Fibroblast of mammary gland (primary cell): ENCODE results near the gene NUDT16L1.
A peak's percentile ranks its signal among the peaks of the same experiment; 100 is the strongest.
"Not testable (repeated sequence)": the region's sequence is repeated elsewhere in the genome, so short reads cannot be mapped to it uniquely, and the experiment has no call there.

Experiments used
- DNase-seq: peaks from one replicate; pipeline ENCODE4 v3.0.0-alpha.2; 2010; ENCODE audit warnings: low read depth
- H3K4me3 ChIP-seq: 2 replicates; pipeline ENCODE4 v1.5.1; 2011; ENCODE audit warnings: low read depth, mild to moderate bottlenecking, low read length, moderate library complexity; ENCODE audit not compliant: control insufficient read depth
- CTCF ChIP-seq: conservative IDR thresholded peaks from 2 replicates; pipeline ENCODE4 v1.5.1; 2011; ENCODE audit warnings: low read depth, low read length, inconsistent platforms; ENCODE audit not compliant: control insufficient read depth, insufficient read depth

NUDT16L1 gene

GRCh38 chr16:4733211-4733742, 39.9 kb downstream of the NUDT16L1 start:
- no peak for DNase-seq
- no peak for TF ChIP-seq CTCF
- H3K4me3 ChIP-seq, result peak overlapping the region; percentile 86

DNA sequence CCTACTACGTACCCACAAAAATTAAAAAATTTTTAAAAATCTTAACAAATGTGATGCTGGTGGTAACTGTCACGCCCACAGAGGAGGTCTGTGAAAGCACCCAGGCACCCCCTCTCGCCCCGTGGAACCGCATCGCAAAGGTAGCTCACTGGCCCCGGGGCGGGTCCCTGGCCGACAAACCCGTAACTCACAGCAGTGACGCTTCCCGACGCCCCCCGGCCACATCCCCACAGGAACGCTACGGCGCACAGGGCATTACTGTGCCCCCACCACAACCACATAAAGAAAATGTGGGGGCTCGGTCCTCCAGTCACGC, 40.3 kb downstream of the NUDT16L1 start:
- TF ChIP-seq CTCF, result no peak
- H3K4me3 ChIP-seq, result peak overlapping the region; percentile 86
- no peak for DNase-seq

- DNase-seq, result peak; percentile 96
- H3K4me3 ChIP-seq, result peak within 1 kb of the TSS; percentile 86
- TF ChIP-seq CTCF, result no peak
Observed at GRCh38 chr16:4734063-4734729, 40.8 kb downstream of the NUDT16L1 start, which contains the start of the genes ANKS3 and DNAAF8. Gene ANKS3, minus strand, starts transcription at chr16:4734271. Its CDS starts 4,122 bp downstream, at chr16:4730149. Gene DNAAF8, plus strand, starts transcription at chr16:4734537. Its CDS starts 1,978 bp downstream, at chr16:4736515.

DNA sequence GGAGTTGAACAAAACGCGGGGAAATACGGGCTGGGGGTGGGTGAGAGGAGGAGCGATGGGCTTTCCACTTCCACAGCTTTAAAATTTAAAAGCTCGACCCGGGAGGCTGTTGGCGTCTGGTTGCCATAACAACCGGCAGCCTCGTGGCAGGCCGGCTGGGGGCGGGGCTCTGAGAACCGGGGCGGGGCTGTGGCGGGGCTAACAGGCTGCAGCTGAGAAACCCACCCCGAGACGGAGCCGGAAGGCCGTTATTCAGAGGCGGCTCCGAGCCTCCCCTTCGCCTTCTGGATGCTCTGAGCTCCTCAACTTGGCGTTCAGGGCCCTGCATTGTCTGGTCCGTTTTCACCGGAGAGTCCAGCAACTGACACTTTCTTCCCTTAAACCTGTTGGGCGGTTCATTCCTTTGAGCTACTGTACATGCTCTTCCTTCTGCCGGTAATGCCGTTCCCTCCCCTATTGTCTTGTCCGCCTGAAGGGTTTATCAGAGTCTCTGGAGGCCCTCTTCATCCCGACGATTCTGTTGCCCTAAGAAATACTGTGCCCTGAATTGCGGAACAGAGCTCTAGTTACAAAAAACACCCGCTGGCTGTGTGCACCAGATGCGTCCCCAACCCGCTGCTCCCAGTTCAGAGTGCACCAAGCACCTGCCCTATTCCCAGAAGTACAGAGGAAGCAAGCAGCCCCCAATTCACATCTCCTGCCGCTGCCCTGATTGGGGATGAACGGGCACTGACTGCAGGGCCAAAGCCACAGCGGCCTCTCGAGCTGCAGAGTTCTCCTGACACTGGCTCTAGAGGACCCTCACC, 41.6 kb downstream of the NUDT16L1 start:
- TF ChIP-seq CTCF, result no peak
- DNase-seq, result peak; percentile 68
- peak overlapping the region; percentile 86 for H3K4me3 ChIP-seq

DNA sequence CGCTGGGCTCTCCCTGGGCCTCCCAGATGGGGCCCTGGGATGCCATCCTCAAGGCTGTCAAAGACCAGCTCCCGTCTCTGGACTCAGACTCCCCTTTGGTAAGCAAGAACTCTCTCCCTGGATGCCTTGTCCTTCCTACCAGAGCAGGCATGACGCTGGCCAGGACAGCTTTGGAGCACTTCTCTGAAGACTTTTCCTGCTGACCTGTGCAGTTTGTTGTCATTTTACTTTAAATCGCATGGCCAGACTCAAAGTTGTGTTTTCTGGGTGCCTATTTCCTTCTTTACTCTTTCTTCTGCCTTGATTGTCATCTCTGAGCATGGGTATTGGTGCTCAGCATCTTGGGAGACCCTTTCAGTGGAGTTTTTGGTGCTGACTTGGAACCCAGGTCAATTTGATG, 43.2 kb downstream of the NUDT16L1 start:
- no peak for DNase-seq
- no peak for TF ChIP-seq CTCF
- no peak overlapping the region for H3K4me3 ChIP-seq

DNA sequence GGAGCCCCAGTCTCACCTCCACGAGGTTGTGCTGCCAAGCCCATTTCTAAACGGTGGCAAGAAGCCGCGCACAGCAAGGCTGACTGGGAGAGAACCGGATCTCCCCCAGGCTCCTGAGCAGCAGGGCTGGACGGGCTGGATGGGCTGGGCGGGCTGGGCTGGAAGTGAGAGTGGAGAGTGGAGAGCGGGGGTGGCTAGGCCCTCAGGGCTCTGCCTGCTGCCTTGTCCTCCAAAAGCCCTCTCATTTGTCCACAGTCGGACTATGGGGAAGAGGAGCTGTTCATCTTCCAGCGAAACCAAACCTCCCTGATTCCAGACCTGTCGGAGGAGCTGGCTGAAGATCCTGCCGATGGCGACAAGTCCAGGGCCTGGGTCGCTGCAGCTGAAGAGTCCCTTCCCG, 44.2 kb downstream of the NUDT16L1 start:
- TF ChIP-seq CTCF, result no peak
- no peak overlapping the region for H3K4me3 ChIP-seq
- DNase-seq, result no peak

DNA sequence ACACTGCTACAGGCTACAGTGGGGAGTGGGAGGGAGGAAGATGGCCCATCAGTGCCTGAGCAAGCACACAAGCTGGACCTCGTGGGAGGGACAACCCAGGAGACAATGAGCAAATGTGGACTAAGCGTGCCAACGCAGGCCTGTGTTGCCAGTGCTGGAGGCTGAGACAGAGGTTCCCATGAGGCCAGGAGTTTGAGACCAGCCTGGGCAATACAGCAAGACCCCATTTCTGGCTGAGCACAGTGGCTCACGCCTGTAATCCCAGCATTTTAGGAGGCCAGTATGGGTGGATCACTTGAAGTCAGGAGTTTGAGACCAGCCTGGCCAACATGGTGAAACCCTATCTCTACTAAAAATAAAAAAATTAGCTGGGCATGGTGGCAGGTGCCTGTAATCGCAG, 45.0 kb downstream of the NUDT16L1 start:
- not testable (repeated sequence) for DNase-seq, H3K4me3 ChIP-seq
